ENCODE data around the gene SYCP3.

GRCh38 chr12:101706403-101706802 is 32.9 kb downstream of the SYCP3 start:
- TF ChIP-seq POLR2A (IDR thresholded peaks at IDR 0.05) (no peak), CTCF (IDR thresholded peaks at IDR 0.05) (no peak)
